SK-N-SH treated with all-trans-retinoic acid at 6 μM for 48 hours (cell line): ENCODE data around the gene FGF14.

ENCODE experiments used
- ARNTL ChIP-seq: fragments of 450-650 bp; formaldehyde crosslinking; IDR thresholded peaks from 2 replicates; pipeline ENCODE4 v1.5.0; 2020; ENCODE audit warnings: low read depth, mild to moderate bottlenecking, moderate library complexity, borderline replicate concordance
- BACH2 ChIP-seq: fragments of 250-450 bp; sonication (Bioruptor Pico); IDR thresholded peaks from 2 replicates; pipeline ENCODE4 v1.9.0; 2021; ENCODE audit warnings: mild to moderate bottlenecking, borderline replicate concordance
- CREB5 ChIP-seq: fragments of 250-450 bp; sonication (Bioruptor Pico); IDR thresholded peaks from 2 replicates; pipeline ENCODE4 v1.5.1; 2020; ENCODE audit warnings: low read depth, mild to moderate bottlenecking, moderate library complexity
- GLIS3 ChIP-seq: fragments of 250-450 bp; sonication (Bioruptor Pico); IDR thresholded peaks from 2 replicates; pipeline ENCODE4 v1.5.0; 2020; ENCODE audit warnings: mild to moderate bottlenecking, moderate library complexity
- ISL1 ChIP-seq: fragments of 250-450 bp; sonication (Bioruptor Pico); IDR thresholded peaks from 2 replicates; pipeline ENCODE4 v2.1.2; 2022; ENCODE audit warnings: mild to moderate bottlenecking, moderate library complexity
- PATZ1 ChIP-seq: fragments of 250-450 bp; sonication (Bioruptor Pico); IDR thresholded peaks from 2 replicates; pipeline ENCODE4 v1.8.0; 2020; ENCODE audit warnings: mild to moderate bottlenecking, moderate library complexity, borderline replicate concordance
- PPARA ChIP-seq: fragments of 250-450 bp; sonication (Bioruptor Pico); IDR thresholded peaks from 2 replicates; pipeline ENCODE4 v1.5.0; 2020; ENCODE audit warnings: mild to moderate bottlenecking, borderline replicate concordance
- RARB ChIP-seq: fragments of 250-450 bp; sonication (Bioruptor Pico); IDR thresholded peaks from 2 replicates; pipeline ENCODE4 v1.8.0; 2021; ENCODE audit warnings: mild to moderate bottlenecking, moderate library complexity
- TCF4 ChIP-seq: fragments of 250-450 bp; sonication (Bioruptor Pico); IDR thresholded peaks from 2 replicates; pipeline ENCODE4 v1.8.0; 2021; ENCODE audit warnings: mild to moderate bottlenecking, moderate library complexity, borderline replicate concordance
- ZFP3 ChIP-seq: fragments of 250-450 bp; sonication (Bioruptor Pico); IDR thresholded peaks from 2 replicates; pipeline ENCODE4 v1.5.0; 2020; ENCODE audit warnings: mild to moderate bottlenecking, moderate library complexity
- ZNF8 ChIP-seq: fragments of 450-650 bp; formaldehyde crosslinking; IDR thresholded peaks from 2 replicates; pipeline ENCODE4 v1.5.0; 2020; ENCODE audit warnings: mild to moderate bottlenecking, moderate library complexity
- TF ChIP-seq, protein P1 (sequence below): fragments of 250-450 bp; sonication (Bioruptor Pico); IDR thresholded peaks from 2 replicates; pipeline ENCODE4 v1.5.1; 2021; ENCODE audit warnings: mild to moderate bottlenecking, moderate library complexity
- TF ChIP-seq, protein P2 (sequence below): fragments of 250-450 bp; sonication (Bioruptor Pico); IDR thresholded peaks from 2 replicates; pipeline ENCODE4 v1.5.0; 2020; ENCODE audit warnings: mild to moderate bottlenecking, moderate library complexity

DNA sequence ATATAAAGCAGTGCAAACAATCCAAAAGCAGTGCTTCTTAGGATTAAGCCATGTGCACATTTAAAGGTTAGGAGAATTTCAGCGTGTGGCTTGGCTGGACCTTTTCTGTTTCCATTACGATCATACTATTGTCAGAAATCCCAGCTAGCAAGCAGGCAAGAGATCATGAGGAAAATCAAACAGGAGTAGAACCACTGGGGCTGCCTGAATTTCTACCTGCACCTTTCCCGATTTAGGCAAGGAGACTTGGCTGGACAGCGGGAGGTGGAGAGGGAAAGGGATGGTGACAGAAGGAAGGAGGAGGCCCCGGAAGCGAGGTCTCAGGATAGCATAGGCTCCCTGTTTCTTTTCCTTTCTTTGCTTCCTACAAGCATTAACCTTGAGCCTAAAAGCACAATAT is 102.5 kb downstream of the FGF14 start:
- TF ChIP-seq ISL1 (CRISPR knock-in tag) (no peak), PATZ1 (CRISPR knock-in tag) (no peak), BACH2 (CRISPR knock-in tag) (no peak), RARB (no peak), ZFP3 (no peak), ARNTL (CRISPR knock-in tag) (no peak), PPARA (CRISPR knock-in tag) (no peak), TCF4 (CRISPR knock-in tag) (no peak), GLIS3 (CRISPR knock-in tag) (no peak), ZNF8 (no peak), CREB5 (no peak)
- TF ChIP-seq, protein P1, sequence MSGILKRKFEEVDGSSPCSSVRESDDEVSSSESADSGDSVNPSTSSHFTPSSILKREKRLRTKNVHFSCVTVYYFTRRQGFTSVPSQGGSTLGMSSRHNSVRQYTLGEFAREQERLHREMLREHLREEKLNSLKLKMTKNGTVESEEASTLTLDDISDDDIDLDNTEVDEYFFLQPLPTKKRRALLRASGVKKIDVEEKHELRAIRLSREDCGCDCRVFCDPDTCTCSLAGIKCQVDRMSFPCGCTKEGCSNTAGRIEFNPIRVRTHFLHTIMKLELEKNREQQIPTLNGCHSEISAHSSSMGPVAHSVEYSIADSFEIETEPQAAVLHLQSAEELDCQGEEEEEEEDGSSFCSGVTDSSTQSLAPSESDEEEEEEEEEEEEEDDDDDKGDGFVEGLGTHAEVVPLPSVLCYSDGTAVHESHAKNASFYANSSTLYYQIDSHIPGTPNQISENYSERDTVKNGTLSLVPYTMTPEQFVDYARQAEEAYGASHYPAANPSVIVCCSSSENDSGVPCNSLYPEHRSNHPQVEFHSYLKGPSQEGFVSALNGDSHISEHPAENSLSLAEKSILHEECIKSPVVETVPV (CRISPR knock-in tag): no peak
- TF ChIP-seq, protein P2, sequence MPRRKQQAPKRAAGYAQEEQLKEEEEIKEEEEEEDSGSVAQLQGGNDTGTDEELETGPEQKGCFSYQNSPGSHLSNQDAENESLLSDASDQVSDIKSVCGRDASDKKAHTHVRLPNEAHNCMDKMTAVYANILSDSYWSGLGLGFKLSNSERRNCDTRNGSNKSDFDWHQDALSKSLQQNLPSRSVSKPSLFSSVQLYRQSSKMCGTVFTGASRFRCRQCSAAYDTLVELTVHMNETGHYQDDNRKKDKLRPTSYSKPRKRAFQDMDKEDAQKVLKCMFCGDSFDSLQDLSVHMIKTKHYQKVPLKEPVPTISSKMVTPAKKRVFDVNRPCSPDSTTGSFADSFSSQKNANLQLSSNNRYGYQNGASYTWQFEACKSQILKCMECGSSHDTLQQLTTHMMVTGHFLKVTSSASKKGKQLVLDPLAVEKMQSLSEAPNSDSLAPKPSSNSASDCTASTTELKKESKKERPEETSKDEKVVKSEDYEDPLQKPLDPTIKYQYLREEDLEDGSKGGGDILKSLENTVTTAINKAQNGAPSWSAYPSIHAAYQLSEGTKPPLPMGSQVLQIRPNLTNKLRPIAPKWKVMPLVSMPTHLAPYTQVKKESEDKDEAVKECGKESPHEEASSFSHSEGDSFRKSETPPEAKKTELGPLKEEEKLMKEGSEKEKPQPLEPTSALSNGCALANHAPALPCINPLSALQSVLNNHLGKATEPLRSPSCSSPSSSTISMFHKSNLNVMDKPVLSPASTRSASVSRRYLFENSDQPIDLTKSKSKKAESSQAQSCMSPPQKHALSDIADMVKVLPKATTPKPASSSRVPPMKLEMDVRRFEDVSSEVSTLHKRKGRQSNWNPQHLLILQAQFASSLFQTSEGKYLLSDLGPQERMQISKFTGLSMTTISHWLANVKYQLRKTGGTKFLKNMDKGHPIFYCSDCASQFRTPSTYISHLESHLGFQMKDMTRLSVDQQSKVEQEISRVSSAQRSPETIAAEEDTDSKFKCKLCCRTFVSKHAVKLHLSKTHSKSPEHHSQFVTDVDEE (CRISPR knock-in tag): no peak
